Non-pigmented ciliary epithelial cell (primary cell): ENCODE data around the gene PPP2R2C.

ENCODE experiments used
- DNase-seq: peaks from one replicate; pipeline ENCODE4 v3.0.0-alpha.2; 2010; ENCODE audit warnings: low read depth

Gene PPP2R2C

GRCh38 chr4:6494431-6495295 lies 22.2 kb upstream of the PPP2R2C start:
- DNase-seq, result no peak

GRCh38 chr4:6493658-6494304 lies 21.4 kb upstream of the PPP2R2C start:
- no peak for DNase-seq

GRCh38 chr4:6492861-6493657 lies 20.6 kb upstream of the PPP2R2C start:
- no peak for DNase-seq

DNA sequence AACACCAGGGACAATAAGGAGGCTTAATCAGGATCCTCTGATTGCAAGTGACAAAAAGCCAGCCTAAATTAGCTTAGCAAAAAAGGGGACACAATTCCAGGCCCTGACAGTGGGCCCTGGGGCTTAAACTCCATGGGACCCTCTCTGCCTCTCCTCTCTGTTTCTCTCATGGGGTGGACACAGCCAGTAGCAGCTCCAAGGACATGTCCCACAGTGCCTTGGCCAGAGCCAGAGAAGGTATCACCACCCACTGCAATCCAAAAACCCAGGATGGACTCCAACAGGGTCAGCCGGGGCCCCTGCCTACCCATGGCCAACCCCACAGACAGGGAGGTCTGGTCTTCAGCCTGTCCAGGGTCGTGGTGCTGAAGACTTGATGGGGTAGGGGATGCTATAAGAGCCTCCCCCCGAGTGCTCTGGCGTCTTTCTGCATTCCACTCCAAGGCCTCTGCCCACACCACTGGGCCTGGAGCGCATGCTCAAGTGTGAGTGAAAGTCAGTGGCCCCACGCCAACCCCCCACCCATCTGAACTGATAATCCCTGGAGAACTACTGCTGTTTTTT lies 19.7 kb upstream of the PPP2R2C start:
- DNase-seq, result no peak

DNA sequence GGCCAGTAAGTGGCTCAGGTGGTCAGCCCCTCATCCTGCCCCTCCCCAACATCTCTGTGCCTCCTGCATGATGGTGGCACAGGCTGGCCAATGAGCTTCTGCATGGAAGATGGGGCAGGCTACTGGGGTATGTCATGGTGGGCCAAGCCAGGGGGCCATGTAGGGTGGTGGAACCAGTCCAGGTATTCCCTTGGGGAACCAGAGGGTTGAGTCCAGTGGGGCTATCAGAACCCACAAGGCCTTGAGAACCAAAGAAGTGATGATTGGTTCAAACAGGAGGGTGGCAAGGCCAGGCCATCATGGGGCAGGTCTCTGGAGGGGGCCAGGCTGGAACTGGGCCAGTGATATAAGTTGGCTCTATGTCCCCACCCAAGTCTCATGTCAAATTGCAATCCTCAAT lies 18.8 kb upstream of the PPP2R2C start:
- DNase-seq, result no peak

- no peak for DNase-seq
Measured at GRCh38 chr4:6489927-6490326, 17.5 kb upstream of the PPP2R2C start.

- no peak for DNase-seq
Measured at GRCh38 chr4:6487466-6487865, 15.1 kb upstream of the PPP2R2C start.

- no peak for DNase-seq
Measured at GRCh38 chr4:6480534-6481088, 8.2 kb upstream of the PPP2R2C start.

DNA sequence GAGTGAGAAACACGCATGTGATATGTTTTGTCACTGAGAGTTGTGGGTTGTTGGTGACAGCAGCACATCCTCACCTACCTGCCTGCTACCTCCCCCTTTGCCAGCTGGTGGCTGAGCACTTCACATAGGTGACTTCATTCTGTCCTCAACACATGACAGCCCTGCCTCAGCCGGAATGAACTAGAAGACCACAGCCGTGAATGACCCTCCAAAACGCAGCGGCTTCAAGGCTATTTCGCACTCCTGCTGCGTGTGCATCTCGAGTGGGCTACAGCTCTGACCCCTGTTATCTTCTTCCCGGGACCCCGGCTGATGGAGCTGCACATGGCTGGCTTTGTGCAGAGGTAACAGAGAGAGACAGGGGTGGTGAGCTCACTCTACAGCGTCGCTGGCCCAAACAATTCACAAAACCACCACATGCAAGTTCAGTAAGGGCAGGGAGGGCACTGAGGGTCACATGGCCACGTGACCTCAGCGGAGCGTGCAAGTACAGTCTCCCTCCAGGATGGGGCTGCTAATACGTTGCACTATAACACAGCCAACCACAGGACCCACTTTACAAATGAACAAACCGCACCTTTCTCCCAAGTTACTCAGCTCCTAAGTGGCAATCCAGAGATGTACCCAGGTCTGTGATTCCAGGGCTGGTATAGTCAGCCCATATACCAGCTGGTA lies 6.3 kb upstream of the PPP2R2C start:
- no peak for DNase-seq

- DNase-seq, result no peak
Measured at GRCh38 chr4:6476893-6477292, 4.5 kb upstream of the PPP2R2C start.

DNA sequence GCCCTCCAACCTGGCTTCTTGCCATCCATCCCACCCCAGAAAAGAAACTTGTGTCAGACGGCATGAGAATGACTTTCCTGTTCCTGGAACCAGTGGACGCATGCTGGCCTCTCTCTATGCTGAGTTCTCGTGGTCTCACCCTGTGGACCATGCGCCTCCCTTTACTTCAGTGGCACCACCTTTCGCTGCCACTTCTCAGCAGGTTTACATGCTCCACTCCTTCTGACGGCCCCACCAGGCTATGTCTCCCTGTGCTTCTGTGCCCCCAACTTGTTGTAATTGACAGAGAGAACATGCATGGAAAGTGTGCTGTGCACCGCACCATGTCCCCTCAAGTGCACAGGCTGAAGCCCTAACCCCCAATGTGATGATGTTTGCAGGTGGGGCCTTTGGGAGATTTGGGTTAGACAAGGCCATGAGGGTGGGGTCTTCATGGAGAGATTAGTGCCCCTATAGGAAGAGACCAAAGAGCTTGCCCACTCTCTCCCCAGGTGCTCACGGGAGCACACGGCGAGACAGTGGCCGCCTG lies 3.1 kb upstream of the PPP2R2C start:
- no peak for DNase-seq

- DNase-seq, result no peak
Measured at GRCh38 chr4:6474705-6475457, 2.5 kb upstream of the PPP2R2C start.

- no peak for DNase-seq
Measured at GRCh38 chr4:6474053-6474568, 1.7 kb upstream of the PPP2R2C start.

- DNase-seq, result no peak
Measured at GRCh38 chr4:6473264-6474052, 1.0 kb upstream of the PPP2R2C start.

DNA sequence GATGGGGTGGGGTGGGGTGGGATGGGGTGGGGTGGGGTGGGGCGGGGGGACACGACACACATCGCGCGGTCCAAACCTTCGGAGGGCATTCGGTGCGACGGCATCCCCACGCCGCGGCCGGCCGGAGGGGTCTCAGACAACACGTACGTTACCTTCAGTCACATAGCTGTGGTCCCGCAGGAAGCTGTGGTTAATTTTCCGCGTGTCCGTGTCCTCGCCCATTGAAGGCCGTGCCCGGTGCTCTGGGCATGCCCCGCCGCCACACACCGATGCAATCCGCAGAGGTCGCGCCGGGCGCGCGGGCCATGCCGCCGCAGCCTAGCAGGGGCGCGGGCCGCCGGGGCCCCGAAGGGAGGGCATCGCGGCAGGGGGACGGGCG lies 417 bp downstream of the PPP2R2C start:
- DNase-seq, result no peak

- DNase-seq, result no peak
Measured at GRCh38 chr4:6471307-6472007, 957 bp downstream of the PPP2R2C start.

DNA sequence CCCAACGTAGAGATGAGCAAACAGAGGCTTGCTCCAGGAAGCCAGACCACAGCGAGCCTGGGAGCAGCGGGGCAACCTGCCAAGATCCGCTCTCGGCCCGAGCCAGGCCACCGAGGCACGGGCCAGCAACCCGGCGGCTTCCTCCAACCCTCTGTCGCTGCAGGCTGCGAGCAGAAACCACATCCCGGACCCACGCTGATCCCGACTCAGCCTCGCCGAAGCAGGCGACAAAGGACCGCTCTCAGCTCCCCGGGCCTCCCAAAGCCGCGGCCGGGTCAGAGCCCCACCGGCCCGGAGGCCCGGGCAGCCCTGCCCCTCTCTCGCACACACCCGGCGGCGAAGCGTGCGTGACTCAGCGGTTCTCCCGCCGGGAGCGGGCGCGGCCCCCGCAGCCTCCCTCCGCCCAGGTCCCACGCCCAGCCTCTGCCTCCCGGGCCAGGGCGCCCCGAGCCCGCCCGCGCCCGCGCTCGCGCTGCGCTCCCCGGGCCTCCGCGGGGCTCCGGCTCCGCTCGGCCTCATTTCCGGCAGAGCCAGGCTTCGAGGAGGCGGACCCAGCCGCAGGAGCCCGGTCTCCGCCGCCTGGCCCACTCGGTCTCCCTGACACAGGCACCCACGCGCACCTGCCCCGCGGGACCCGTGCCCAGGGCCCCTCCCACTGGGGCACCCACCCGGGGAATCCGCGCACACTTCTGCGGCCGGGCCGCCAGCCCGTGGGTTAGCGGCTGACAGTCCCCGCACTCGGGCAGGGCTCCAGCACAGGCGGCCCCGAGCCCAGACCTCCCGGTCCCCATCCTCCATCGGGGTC lies 1.7 kb downstream of the PPP2R2C start:
- no peak for DNase-seq

GRCh38 chr4:6469898-6470501 lies 2.4 kb downstream of the PPP2R2C start:
- DNase-seq, result no peak
